HG02840 (cell line): ENCODE measurements around the gene TNP2.
A peak's percentile ranks its signal among the peaks of the same experiment; 100 is the strongest.

Experiments
- ATAC-seq: cut with Tn5 transposase; IDR thresholded peaks from one replicate; pipeline ENCODE4 v1.9.1; 2021; ENCODE audit warnings: mild to moderate bottlenecking, moderate library complexity, moderate number of reproducible peaks; ENCODE audit not compliant: unreplicated experiment, low FRiP score

TNP2 gene

DNA sequence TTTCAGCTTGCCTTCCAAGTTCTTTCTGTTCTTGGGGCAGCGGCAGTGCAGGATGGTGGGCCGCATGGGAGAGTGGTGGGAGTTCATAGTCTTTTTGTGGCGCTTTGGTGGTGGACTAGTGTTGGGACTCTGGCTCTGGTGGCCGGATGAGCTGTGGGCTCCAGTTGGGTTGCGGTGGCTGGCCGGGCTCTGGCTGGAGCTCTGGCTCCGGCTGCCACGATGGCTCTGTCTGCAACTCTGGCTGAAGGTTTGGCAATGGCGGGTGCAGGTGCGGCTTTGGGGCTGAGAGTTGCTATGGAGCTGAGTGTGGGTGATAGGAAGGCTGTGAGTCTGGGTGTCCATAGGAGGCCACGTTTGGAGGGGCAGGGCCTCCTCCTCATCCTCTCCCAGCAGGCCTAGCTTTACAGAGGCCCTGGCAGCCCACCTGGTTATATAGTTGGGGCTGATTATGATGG lies at the start of gene TNP2:
Gene TNP2 (minus strand): TSS at position 405 of the 455 bp plus-strand sequence. CDS start 63 bp downstream, at position 342.
- no peak for ATAC-seq

DNA sequence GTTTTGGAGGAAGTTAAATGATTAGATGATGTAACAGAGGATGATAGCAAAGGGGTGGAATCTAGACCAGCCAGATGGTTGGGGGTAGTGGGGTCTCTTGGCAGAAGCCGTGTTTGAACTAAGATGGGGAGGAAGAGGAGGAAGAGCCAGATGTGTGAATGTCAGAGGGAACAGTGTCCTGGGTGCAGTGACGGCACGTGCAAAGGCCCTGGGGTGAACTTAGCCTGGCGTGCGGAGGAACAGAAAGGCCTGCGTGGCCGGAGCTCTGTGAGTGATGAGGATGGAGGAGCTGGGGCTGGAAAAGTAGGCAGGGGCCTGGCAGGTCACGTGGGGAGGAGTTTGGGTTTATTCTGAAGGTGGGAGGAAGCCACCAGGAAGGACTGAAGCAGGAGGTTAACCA lies 49.7 kb upstream of the TNP2 start:
- no peak for ATAC-seq

DNA sequence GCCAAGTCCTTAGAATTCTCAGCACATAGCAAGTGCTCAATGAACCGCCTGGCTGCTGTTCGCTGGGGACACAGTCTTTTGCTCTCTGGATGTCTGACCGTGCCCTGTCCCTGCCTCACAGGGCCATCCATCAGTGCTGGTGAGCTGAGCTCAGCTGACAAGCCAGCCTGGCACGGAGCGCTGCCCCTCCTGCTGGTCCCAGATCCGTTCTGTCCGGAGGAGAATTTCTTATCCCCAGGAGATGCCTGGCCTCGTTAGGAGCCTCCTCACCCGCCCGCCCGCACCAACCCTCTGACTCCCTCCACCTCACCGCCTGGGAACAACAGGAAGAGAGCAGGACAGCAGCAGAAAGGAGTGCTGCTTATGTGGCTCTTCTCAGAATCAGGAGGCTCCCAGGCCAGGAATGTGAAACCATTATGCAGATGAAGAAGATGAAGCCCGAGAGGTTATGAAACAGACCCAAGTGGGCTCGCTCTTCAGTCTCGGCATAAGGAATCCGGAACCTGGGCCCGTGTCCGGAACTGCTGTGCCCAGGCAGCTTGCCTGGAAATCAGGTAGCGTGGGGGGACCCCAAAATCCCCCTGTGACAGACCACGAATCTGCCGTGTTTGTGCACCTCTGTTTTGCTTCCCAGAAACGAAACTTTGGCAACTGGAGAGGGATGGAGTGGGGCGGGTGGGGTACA lies 47.3 kb upstream of the TNP2 start:
- no peak for ATAC-seq

DNA sequence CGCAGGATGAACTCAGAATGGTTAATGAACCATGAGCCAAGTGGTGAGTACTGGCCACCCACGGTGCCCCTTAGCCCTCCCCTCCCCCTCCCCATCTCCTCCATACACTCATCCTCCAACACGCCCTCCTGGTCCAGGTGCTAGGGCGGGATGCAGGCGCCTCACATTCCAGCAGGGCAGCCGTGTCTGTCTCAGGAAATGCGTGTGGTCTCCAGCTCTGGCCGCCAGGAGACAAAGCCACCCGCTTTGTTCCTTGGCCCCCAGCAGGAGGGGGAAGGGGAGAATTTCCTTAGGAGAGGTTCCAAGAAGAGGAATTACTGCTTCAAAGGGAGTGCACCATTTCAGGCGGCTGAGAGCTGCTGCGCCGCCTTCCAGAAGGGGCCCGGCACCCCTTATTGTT lies 46.4 kb upstream of the TNP2 start:
- no peak for ATAC-seq

DNA sequence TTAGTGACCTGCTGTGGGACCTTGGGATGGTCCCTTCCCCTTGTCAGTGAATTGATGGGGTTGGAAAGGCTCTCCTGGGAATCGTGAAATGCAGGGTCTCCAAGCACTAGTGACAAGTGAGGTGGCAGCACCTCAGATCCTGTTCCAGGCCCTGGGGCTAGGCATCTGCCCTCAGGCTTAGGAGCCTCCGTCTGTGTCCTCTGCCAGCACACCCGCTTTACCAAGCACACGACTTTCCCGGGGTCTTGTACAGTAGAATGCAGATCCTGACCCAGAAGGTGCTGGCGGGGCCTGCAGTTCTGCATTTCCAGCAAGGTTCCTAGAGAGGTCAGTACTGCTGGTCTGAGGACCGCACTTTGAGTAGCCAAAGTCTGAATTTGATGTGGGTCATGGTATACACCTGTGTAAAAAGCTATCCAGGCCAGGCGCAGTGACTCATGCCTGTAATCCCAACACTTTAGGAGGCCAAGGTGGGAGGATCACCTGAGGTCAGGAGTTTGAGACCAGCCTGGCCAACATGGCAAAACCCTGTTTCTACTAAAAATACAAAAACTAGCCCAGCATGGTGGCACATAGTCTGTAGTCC lies 45.3 kb upstream of the TNP2 start:
- no peak for ATAC-seq

DNA sequence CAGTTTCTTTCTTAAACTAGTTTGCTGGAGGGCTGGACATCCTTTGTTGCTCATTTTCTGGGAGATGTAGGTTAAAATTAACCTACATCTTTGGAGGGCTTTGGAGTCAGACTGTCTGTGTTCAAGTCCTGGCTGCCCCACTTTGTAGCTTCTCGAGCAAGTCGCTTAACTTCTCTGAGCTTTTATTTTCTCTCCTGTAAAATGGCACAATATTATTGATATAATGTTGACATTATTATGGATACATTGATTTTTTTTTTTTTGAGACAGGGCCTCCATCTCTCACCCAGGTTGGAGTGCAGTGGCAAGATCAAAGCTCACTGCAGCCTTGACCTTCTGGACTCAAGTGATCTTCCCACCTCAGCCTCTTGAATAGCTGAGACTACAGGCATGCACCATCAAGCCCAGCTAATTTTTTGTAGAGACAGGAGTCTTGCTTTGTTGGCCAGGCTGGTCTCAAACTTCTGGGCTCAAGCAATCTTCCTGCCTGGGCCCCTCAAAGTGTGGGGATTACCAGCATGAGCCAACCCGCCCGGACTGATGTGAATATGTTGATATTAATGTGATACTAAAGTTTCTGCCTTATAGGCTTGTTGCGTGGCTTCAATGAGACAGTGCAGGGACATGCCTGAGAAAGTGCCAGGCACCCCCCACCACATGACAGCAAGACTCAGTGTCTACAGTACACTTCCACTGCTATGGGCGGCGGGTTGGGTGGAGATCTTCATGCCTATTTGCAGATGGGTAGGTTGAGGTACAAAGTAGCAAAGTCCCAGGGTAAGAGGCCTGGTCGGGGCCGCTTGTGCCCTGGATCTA lies 44.6 kb upstream of the TNP2 start:
- ATAC-seq = no peak

DNA sequence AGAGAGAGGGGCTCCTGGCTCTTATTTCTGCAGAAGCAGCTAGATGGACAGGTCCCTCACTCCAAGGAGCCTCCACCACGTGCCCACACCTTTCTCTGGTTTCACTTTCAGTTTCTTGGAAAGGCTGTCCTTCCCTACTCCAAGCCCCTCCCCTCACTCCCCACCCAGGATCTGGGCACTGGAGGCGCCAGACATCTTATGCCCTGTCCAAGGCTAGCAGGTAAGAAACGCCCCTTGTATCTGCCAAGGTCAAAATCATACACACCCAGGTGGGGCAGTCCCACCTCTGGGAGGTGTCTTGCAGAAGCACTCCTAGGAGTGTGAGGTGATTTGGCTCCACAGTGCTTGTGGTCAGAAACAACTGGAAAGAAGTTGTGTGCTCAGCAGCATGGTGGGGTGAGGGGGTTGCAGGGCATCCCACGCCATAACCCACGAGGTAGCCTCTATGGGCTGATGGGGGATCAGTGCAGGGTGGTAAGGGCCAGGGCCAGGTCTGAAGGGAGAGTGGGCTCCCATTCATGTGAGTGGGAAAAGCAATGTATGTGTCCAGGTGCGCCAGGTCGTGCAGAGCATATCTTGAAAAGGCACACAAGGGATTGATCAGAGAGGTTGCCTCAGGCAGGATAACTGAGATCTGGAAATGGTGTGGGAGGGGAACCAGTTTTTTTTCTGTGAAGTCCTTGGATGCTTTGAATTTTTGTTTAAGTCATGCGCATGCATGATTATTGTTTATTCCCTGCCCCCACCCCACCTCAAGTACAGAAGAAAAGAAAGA lies 43.8 kb upstream of the TNP2 start:
- no peak for ATAC-seq

DNA sequence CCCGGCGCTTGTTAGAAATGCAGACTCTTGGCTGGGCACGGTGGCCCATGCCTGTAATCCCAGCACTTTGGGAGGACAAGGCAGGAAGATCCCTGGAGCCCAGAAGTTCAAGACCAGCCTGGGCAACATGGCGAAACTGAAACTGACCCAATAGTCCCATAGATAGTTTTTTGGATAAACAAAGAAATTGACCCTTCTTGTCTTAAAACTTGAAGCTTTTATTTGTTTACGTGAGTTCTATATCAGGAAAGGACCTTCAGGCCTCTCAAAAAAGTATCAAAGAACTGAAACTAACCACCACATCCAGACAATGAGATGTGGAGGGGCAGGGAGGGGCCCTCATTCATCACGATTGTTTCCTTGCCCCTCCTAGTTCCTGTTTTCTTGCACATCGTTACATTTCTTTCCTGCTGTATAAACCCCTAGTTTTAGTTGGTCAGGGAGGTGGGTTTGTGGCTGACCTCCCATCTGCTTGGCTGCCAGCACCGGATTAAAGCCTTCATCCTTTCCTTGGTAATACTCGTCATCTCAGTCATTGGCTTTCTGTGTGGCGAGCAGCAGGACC lies 42.0 kb upstream of the TNP2 start:
- ATAC-seq = peak; percentile 43

DNA sequence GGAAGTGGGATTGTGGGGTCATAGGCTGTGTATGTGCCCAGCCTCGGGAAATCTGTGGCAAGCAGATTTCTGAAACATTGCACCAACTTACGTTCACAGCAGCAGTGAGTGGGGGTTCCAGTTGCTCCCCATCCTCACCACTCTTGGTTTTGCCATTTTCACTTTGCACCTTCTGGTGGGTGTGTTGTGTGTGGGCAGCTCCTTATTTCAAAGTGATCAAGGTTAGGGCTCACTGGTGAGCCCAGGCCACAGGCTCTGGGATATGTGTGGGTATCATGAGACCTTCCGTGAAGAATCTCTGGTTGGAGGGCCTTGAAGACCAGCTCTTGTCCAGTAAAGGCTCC lies 41.5 kb upstream of the TNP2 start:
- no peak for ATAC-seq

DNA sequence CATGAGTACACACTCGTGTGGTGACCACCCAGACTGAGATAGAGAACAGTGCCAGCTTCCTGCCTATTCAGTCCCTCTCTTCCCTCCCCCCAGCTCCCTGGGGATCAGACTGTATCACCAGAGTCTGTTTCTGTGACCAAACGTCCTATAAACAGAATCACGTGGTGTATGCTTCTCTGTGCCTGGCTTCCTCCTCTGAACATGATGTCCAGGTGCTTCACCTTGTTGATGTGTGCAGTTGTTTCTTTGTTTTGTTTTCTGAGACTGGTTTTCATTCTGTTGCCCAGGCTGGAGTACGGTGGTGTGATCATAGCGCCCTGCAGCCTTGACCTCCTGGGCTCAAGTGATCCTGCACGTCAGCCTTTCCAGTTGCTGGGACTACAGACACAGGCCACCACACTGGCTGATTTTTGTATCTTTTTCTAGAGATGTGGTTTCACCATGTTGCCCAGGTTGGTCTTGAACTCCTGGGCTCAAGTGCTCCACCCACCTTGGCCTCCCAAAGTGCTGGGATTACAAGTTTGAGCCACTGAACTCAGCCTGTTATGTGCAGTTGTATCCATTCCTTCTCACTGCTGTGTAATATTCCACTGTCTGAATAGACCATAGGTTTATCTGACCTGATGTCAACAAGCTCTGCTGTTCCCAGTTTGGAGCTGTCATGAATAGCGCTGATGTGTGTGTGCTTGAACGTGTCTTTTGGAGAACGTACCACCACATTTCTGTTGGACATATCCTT lies 40.9 kb upstream of the TNP2 start:
- ATAC-seq = no peak

DNA sequence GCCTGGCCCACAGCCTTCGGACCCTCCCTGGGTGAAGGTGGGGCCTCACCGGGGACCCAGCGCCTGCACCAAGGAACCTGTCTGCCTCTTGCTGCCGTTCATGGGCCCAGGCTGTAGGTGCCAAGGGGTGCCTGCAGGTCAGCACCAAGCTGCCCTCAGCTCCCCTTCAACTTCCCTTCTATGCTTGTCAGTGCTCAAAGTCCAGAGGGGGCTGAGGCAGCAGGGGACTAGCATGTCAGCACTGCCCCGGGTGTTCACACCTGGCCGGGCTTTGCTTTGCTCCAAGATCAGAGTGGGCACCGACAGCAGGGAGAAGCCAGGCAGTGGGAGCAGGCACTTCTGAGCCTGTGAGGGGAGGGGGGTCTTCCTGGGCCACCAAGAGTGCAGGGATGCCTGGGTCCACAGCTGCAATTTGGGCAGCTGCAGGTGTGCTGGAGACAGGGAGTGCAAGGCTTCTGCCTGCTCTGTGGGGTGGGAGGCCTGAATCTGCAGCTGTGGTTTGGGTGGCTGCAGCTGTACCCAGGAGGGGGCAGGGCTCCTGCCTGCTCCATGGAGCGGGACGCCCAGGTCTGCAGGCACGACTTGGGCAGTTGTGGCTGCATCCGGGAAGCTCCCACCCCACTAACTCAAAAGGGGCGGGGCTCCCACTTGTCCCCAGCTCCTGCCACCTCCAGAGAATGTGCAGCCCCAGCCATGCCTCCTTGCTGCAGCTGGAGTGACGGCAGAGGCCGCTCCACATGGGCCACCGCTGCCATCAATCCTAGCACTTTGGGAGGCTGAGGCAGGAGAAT lies 39.6 kb upstream of the TNP2 start:
- ATAC-seq = no peak

DNA sequence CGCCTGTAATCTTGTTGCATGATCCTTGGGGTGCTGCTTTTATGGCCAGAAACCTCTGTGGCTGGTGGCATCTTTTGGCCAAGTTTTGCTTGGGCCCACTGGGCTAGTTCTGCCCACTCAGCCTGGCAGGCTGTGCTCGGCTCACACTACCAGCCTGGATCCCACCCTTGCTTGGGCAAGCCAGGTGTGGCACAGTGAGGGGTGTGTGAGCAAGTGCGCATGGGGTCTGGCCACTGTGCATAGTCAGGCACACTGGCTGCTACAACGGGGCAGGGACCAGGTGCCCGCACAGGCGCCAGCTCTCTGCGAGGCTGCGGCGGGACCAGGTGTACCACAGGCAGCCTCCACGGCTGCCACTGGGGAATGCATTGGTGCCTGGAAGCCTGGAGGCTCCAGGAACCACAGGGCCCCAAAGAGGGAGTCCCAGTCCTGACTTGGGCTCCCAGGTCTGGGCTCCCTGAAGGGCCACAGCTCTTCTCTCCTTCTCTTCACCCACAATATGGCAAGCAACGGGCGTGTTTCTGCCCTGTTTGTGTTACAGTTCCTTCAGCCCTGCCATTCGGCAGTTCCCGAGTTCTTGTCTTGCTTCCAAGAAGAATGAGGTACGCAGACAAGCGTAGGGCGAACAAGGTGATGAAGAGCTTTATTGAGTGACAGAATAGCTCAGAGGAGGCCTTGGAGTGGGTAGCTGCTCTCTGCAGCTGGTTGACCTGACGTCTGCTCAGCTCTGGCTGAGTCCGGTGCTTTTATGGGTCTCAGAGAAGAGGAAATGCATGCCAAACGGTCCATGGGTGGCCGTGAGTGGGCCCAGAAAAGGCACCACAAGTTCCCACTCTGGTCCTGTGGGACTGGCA lies 38.7 kb upstream of the TNP2 start:
- ATAC-seq = no peak

DNA sequence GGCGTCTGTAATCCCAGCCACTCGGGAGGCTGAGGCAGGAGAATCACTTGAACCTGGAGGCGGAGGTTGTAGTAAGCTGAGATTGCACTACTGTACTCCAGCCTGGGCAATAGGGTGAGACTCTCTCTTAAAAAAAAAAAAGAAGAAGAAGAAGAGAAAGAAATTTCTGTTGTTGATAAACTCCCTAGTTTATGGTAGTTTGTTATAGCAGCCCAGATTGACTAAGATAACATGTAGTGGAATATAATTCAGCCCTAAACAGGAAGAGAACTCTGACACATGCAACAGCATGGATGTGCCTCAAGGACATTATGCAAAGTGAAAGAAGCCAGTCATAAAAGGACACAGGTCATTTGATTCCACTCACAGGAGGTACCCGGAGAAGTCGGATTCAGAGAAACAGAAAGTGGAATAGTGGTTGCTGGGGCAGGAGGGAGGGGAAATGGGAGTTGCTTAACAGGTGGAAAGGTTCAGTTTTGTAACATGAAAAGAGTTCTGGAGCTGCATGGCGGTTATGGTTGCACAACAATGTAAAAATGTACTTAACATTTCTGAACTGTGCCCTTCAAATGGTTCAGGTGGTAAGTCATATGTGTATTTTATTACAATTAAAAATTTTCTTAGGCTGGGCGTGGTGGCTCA lies 38.0 kb upstream of the TNP2 start:
- ATAC-seq = no peak

DNA sequence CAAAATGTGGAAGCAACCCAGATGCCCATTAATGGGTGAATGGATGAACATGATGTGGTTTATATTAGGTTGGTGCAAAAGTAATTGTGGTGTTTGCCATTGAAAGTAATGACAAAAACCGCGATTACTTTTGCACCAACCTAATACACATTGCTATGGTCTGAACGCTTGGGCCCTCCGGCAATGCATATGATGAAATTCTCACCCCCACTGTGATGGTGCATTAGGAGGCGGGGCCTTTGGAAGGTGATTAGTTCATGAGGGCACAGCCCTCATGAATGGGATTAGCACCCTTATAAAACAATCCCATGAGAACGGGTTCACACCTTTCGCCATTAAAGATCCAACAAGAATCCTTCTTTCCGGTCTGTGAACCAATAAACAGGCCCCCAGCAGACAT lies 37.3 kb upstream of the TNP2 start:
- no peak for ATAC-seq

DNA sequence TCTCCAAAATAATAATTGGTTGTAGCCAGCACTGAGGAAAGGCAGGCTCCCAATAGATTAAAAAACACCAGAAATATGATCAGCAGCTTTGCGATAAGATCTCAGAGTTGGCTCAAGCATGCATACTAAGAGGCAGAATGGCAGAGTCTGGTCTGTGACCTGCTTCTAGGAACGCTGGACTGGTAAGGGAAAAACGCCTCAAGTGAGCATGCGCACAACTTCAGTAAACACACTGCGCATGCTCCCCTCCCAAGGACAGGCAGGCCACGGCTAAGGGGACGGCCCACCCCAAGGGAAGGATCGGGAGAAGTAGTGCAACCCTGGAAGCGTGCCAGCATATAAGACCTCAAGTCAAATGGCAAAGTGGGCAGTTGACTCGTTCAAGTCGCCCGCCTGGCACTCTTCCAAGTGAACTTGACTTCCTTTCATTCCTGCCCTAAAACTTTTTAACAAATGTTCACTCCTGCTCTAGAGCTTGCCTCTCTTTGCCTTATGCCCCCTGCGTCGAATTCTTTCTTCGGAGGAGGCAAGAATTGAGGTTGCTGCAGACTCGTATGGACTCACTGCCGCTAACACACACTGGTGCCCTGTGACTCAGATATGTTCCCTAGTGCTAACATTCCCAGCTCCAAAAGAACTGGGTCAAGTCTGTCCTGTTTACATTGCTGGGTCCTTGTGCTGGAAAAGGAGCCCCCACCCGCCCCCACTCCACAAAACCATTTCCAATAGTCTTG lies 34.4 kb upstream of the TNP2 start:
- ATAC-seq = no peak

DNA sequence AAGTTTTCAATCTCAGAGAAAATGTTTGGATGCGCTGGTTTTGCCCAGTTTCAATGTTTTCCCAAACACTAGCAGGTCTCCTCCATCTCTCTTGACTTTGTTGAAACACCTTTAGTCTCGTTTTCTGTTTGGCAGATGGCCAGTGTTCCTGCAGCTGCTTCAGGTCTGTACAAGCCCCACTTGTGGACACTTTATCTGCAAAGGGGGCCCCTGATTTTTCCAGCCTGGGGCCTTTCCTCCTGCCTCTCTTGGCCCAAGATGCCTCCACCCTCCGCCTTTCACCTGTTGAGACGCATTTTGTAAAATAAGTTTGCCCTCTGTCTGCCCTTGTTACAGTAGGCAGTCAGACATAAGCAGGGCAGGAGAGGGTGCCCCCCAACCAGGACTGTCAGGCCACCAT lies 33.9 kb upstream of the TNP2 start:
- no peak for ATAC-seq
